ENCODE measurements around the gene KIDINS220. TPM values are rescaled to one million over a fixed set of nuclear protein-coding genes. Genes with fewer than 3 reads are reported as not detected.

KIDINS220 gene
- total and polyA plus RNA-seq, 9 of the 15 experiments (the other 6 are each of a cell fraction or from before 2014, with no cell fraction given) = 15.2 to 48.0 (median 34.4) TPM

GRCh38 chr2:8836971-8837794, at the start of gene KIDINS220 (continued):
- TF ChIP-seq HMGN3 (IDR thresholded peaks at IDR 0.05; ENCODE audit: borderline replicate concordance, extremely low read depth, insufficient read length, low read depth, low read length) (peak; percentile 34), CXXC5 (CRISPR knock-in tag; IDR thresholded peaks at IDR 0.05) (no peak; the same call in 1 of the 2 replicates), MYC (IDR thresholded peaks at IDR 0.05; ENCODE audit: low read depth, low read length) (peak; percentile 72; the same call in 1 of the 2 replicates), MYC (CRISPR knock-in tag; IDR thresholded peaks at IDR 0.05; ENCODE audit: borderline replicate concordance, low read depth) (no peak), VEZF1 (CRISPR knock-in tag; IDR thresholded peaks at IDR 0.05) (peak; percentile 81), RCOR1 (IDR thresholded peaks at IDR 0.05; ENCODE audit: borderline replicate concordance in 1 of 2, low read depth in 2 of 2, low read length in 2 of 2) (0 out of 4 replicates have a peak, but pooled peaks of 1 of the 2 experiments have one; percentile 26), GABPB1 (CRISPR knock-in tag; IDR thresholded peaks at IDR 0.05) (peak; percentile 47; the same call in 1 of the 2 replicates), CBX1 (IDR thresholded peaks at IDR 0.05; ENCODE audit: low read depth) (no peak), NFRKB (IDR thresholded peaks at IDR 0.05; ENCODE audit: low read depth) (peak; percentile 38; the same call in 1 of the 2 replicates), KDM4B (IDR thresholded peaks at IDR 0.05; ENCODE audit: borderline replicate concordance in 2 of 2, low read depth in 1 of 2) (0 out of 4 replicates have a peak, but pooled peaks of 1 of the 2 experiments have one; percentile 33), CCNT2 (IDR thresholded peaks at IDR 0.05; ENCODE audit: borderline replicate concordance, extremely low read depth, insufficient read length, low read depth, low read length) (peak; percentile 21), ZFX (CRISPR knock-in tag; IDR thresholded peaks at IDR 0.05) (peak; percentile 50), POLR2H (tag; IDR thresholded peaks at IDR 0.05; ENCODE audit: low read depth) (0 out of 2 replicates have a peak, but pooled peaks have one; percentile 14), KDM5B (IDR thresholded peaks at IDR 0.05; ENCODE audit: insufficient replicate concordance, low read depth, low read length) (peak; percentile 82), HDAC1 (IDR thresholded peaks at IDR 0.05) (peak in 1 of 2 experiments; percentile 96; a peak in 2 of 4 replicates), POLR2A (conservative IDR thresholded peaks at IDR 0.05) (peak; percentile 88), ZNF444 (CRISPR knock-in tag; IDR thresholded peaks at IDR 0.05) (no peak), GABPB2 (CRISPR knock-in tag; conservative IDR thresholded peaks at IDR 0.05) (no peak), ARID2 (IDR thresholded peaks at IDR 0.05) (no peak), TAF1 (IDR thresholded peaks at IDR 0.05; ENCODE audit: control insufficient read depth, extremely low read depth, insufficient read depth, low read length, severe bottlenecking) (peak; percentile 89), EP400 (IDR thresholded peaks at IDR 0.05) (peak; percentile 60; the same call in 1 of the 2 replicates)
- TF ChIP-seq, protein P1, sequence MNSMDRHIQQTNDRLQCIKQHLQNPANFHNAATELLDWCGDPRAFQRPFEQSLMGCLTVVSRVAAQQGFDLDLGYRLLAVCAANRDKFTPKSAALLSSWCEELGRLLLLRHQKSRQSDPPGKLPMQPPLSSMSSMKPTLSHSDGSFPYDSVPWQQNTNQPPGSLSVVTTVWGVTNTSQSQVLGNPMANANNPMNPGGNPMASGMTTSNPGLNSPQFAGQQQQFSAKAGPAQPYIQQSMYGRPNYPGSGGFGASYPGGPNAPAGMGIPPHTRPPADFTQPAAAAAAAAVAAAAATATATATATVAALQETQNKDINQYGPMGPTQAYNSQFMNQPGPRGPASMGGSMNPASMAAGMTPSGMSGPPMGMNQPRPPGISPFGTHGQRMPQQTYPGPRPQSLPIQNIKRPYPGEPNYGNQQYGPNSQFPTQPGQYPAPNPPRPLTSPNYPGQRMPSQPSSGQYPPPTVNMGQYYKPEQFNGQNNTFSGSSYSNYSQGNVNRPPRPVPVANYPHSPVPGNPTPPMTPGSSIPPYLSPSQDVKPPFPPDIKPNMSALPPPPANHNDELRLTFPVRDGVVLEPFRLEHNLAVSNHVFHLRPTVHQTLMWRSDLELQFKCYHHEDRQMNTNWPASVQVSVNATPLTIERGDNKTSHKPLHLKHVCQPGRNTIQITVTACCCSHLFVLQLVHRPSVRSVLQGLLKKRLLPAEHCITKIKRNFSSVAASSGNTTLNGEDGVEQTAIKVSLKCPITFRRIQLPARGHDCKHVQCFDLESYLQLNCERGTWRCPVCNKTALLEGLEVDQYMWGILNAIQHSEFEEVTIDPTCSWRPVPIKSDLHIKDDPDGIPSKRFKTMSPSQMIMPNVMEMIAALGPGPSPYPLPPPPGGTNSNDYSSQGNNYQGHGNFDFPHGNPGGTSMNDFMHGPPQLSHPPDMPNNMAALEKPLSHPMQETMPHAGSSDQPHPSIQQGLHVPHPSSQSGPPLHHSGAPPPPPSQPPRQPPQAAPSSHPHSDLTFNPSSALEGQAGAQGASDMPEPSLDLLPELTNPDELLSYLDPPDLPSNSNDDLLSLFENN (IDR thresholded peaks at IDR 0.05; ENCODE audit: low read depth in 2 of 2, low read length in 2 of 2) = 0 out of 4 replicates have a peak, but pooled peaks of 1 of the 2 experiments have one; percentile 26

All from K562 (cell line).